Activated CD4-positive, alpha-beta T cell treated with anti-CD3 and anti-CD28 coated beads, Interleukin-2, Interleukin-4, amounts not matched to agents 100 ng/mL and 50 ng/mL, durations not matched to agents 16 hours and 8 hours (primary cell): ENCODE data around the gene HES2.
"Not testable (repeated sequence)": the region's sequence is repeated elsewhere in the genome, so short reads cannot be mapped to it uniquely, and the experiment has no call there.

Experiments used
- DNase-seq: peaks from one replicate; pipeline ENCODE4 v3.0.0-alpha.2; 2020; ENCODE audit warnings: low spot score

HES2 gene

DNA sequence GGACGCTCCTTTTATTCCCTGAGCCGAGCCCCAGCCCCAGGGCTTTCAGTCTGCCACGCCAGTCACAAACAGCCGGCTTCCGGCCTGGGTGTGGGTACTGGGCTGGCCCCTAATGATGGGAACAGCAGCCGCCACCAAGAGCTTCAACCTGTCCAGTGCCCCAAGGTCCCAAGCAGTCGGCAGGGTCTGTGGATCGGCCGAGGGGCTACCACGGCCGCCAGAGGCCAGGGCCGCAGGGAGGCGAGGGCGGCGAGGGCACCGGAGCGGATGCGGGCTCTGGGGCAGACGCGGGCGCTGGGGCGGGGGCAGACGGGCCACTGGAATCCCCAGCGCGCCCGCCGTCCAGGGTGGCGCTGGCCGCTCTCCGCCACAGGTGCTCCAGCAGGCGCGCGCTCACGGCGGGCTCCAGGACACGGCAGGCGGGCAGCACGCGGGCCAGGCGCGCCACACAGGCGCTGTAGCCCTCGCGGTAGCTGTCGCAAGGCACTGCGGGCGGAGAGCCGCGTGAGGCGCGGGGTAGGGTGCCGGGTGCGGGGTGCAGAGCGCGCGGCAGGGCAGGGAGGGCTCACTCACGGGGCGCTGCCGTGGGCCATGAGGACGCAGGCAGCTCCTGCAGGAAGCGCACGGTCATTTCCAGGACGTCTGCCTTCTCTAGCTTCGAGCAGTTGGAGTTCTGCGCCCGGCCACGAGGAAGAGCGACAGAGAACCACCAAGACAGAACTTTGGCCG is 887 bp downstream of the HES2 start:
- no peak for DNase-seq

DNA sequence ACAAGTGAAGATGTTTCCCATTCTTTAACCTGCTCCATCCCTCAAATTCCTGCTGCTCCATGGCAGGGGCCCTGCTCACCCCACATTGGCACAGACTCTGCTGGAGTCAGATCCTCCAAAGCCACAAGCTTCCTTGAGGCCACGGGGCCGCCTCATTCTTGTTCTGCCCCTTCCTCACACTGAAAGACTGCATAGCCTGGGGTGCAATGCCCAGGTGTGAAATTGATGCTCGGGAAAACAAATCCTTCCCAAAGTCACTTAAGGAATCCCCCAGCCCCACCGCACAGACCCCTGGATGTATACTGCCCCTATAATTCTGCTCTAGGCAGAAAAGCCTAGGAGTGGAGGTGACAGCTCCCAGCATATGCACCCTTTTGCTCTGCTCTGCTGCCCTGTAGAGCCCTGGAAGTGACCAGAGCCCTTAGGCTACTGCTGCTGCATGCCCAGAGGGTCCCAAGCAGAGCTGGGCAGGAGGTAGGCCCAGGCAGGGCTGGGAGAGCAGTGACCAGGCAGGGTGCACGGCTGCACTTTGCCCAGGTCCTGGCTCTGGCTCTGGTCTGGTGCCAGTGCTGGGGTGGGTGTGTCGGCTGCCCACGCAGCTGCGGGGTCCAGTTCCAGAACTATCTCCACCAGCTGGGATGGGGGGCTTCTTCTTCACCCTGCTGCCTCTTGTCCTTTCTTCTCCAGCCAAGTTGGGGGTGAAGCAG is 1.6 kb downstream of the HES2 start:
- no peak for DNase-seq

DNA sequence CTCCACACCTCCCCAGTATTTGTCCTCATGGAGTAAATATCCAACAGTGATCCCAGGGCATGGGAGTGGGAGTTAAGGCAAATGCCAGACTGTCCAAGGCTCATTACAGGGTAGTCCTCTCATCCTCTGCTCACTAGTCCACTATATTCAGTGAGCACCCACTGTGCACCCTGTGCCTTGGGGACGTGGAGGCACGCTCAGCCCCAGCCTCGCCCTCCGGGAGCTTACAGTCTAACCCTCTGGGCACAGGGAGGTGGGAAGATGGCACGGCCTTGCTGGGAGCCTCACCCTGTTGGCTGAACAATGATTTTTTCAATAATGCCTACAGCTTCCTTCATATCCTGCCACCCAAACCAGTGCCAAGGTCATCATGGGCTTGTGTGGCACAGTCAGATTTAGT is 2.8 kb downstream of the HES2 start:
- DNase-seq = no peak

GRCh38 chr1:6416295-6416656 is 3.4 kb downstream of the HES2 start:
- DNase-seq = no peak

DNA sequence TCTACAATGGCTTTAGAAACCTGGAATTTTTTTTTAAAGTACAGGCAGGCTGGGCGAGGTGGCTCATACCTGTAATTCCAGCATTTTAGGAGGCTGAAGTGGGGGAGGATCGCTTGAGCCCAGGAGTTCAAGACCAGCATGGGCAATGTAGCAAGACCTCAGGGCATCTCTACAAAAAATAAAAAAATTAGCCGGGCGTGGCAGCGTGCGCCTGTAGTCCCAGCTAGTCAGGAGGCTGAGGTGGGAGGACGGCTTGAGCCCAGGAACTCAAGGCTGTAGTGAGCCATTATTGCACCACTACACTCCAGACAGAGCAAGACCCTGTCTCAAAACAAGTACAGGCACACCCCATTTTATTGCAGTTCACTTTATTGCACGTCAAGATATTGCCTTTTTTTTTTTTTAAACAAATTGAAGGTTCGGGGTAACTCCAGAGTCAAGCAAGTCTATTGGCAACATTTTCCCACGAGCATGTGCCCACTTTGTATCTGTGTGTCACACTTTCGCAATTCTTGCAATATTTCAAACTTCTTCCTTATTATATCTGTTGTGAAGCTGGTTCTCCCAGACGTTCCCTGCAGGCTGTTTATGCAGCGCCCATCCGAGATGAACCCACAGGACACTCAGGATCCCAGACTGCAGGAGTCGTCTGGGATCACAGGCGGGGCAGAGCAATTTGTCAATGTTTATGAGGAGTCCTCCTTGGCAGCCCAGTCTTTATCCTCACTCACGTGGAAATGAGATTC is 4.7 kb downstream of the HES2 start:
- no peak for DNase-seq

DNA sequence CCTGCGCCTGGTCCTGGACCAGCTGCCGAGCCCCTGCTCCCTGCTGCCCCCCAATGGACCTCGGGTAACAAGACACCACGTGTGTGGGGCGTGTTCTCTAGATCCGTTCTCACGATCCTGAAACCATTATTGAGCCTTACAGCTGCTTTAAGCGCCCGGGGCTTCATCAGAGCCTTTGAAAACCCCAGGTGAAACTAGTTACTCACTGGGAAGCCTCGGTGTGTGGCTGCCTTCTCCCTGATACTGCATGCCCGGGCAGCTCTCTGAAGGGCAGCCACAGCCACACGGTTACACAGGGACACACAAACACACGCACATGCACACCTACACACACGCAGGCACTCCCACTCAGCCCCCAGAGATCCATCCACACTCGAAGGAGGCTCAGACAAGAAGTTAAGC is 5.3 kb downstream of the HES2 start:
- DNase-seq = peak; percentile 48

DNA sequence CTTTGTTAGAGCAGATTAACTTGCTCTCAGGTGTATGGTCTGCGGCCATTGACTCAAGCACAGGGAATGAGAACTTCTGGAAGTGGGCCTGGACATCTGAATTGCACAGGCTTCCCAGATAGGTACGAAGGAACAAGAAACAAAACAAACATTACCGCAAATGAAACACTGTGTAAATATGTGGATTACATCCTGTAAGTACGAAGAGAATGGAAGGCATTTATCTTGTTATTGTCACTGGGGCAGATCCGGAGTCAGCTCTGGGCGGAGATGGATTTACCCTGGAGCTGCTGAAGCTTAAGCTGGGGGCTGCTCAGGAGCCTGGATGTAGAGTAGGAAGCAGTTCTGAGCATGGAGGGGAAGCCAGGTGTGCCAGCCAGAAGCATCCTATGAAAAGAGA is 6.8 kb downstream of the HES2 start:
- DNase-seq = no peak

DNA sequence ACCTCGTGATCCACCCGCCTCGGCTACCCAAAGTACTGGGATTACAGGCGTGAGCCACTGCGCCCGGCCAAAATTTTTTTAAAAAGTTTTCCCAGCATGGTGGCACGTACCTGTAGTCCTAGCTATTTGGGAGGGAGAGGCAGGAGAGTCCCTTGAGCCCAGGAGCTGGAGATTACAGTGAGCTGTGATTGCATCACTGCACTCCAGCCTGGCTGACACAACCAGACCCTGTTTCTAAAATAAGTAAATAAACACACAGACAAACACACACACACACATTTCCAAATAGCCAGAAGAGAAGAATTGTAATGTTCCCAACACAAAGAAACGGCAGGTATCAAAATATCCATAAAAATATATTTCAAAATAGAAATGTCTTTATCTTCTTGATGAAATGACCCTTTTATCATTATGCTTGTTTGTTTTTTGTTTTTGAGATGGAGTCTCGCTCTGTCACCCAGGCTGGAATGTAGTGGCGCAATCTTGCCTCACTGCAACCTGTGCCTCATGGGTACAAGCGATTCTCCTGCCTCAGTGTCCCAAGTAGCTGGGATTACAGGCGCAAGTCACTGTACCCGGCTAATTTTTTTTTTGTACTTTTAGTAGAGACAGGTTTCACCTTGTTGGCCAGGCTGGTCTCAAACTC is 9.3 kb downstream of the HES2 start:
- no peak for DNase-seq

DNA sequence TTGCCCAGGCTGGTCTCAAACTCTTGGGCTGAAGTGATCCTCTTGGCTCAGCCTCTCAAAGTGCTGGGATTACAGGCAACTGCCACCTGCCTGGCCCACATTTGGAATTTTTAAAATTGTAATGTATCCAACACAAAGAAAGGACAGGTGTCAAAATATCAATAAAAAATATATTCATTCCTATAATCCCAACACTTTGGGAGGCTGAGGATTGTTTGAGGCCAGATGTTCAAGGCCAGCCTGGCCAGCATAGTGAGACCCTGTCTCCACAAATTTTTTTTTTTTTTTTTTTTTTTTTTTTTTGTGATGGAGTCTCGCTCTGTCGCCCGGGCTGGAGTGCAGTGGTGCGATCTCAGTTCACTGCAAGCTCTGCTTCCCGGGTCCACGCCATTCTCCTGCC is 10.0 kb downstream of the HES2 start:
- DNase-seq = no peak

- no peak for DNase-seq
Observed at GRCh38 chr1:6409053-6409452, 10.7 kb downstream of the HES2 start.

- DNase-seq = no peak
Observed at GRCh38 chr1:6408023-6408422, 11.7 kb downstream of the HES2 start.

DNA sequence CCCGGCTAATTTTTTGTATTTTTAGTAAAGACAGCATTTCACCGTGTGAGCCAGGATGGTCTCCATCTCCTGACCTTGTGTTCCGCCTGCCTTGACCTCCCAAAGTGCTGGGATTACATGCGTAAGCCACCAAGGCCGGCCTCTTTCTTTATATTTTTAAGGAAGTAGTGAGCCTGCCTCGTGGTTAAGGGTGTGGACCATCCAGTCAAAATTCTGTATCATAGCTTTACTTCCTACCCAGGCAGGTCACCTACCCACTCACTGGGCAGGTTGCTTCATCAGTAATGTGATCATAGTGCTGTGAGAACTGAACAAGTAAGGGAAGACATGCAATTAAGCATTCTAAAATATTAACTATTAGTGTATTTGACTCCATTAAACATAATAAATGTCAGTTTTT is 18.0 kb downstream of the HES2 start:
- no peak for DNase-seq

DNA sequence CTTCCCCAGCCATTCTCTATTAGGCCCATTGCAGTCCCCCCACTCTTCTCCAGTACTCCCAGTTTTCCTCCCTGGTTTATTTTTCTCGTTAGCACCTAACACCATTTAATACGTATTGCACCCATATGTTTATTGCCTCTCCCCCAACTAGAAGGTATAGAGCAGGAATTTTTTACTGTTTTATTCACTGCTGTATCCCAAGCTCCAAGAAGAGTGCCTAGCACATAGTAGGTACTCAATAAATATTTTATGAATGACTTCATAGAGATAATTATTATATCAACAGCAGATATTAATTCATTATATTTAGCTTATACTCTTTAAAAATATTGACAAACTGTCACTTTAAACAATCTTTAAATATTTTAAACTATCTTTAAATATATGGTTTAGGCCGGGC is 20.4 kb downstream of the HES2 start:
- DNase-seq = no peak

GRCh38 chr1:6397844-6398441 is 21.8 kb downstream of the HES2 start:
- no peak for DNase-seq

- no peak for DNase-seq
Observed at GRCh38 chr1:6396998-6397397, 22.7 kb downstream of the HES2 start.

DNA sequence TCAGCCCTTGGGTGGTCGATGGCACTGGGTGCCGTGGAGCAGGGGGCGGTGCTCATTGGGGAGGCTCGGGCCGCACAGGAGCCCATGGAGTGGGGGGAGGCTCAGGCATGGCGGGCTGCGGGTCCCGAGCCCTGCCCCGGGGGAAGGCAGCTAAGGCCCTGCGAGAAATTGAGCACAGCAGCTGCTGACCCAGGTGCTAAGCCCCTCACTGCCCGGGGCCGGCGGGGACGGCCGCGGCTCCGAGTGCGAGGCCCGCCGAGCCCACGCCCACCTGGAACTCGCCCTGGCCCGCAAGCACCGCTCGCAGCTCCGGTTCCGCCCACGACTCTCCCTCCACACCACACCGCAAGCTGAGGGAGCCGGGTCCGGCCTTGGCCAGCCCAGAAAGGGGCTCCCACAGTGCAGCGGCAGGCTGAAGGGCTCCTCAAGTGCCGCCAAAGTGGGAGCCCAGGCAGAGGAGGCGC is 23.9 kb downstream of the HES2 start:
- not testable (repeated sequence) for DNase-seq

- DNase-seq = not testable (repeated sequence)
Observed at GRCh38 chr1:6395130-6395529, 24.6 kb downstream of the HES2 start.

DNA sequence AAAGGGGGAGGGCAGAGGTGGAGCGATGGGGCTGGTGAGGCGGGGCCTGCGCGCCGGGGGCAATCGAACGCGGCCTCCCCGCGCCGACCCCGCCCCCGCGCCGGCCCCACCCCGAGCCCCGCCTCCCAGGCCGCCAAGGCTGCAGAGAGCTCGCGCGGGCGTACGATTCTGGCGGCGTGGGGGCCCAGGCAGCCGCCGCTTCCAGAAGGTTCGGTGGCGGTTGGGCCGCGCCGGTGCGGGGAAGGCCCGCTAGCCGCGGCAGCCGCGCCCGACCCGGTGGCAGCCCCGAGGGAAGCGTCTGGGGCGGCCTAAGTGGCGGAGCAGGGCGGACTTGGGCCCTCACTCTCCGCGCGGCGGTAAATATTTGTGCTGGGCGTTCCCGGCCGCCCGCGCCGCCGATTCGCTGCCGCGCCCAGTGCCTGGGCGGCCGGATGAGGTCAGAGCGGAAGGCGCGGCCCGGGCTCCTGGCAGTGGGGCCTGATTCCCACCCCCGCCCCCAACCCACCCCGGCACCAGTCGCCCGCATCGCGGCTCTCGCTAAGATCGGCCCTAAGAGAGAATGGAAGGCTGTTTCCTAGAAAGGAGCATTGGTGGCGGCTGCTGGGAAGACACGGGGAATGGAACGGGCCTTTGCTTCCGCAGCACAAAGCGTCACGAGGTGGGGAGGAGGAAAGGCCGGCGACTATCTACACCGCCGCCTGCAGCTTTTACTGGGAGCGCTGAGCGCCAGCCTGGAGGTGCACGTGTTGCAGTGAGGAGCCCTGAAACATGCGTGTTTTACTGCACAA is 26.1 kb downstream of the HES2 start, which contains the start of gene ACOT7:
Gene ACOT7 (minus strand): TSS at position 368 of the 788 bp plus-strand sequence. CDS start 368 bp downstream, outside the sequence.
- DNase-seq = peak; percentile 92

DNA sequence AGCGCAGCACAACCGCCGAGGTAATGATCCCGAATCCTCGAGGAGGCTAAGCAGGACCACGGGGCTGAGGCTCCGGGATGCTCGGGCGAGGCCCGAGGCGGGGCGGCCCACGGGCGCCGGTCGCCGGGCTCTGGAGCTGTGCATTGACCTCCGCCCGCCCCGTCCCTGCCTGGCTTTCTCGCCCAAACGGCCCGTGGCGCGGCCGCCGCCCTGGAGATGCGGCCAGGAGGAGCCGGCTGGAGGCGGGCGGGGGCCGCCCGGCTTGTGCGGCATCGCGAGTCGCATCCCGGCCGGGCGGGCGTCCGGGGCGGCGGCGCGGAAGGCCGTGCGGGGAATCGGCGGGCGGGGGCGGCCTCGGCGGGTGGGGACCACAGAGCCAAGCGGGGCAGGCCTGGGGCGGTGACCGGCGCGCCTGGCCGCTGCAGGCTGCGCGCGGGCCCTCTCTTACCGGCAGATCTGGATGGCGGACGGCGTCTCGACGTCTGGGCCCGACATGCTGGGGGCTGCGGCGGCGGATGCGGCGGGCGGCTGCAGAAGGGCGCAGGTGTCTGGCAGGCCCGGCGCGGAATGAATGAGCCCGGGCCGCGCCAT is 26.8 kb downstream of the HES2 start:
- no peak for DNase-seq

GRCh38 chr1:6391951-6392808 is 27.5 kb downstream of the HES2 start:
- DNase-seq = peak; percentile 12
